B cell (primary cell): ENCODE data around the gene TBC1D4. TPM values are rescaled to one million over a fixed set of nuclear protein-coding genes. Genes with fewer than 3 reads are reported as not detected.
"Not testable (repeated sequence)": the region's sequence is repeated elsewhere in the genome, so short reads cannot be mapped to it uniquely, and the experiment has no call there.

Source experiments
- ATAC-seq: fragments of 200-7000 bp; cut with Tn5 transposase; one replicate; pipeline ENCODE4 v1.10.0; 2021; ENCODE audit warnings: low read depth, mild to moderate bottlenecking, moderate number of reproducible peaks, moderate library complexity
- CTCF ChIA-PET: fragments of 350-600 bp; sonication (Branson Sonifier 250); formaldehyde crosslinking; loops from one replicate; lab custom pipeline; 2021; ENCODE audit warnings: antibody characterized with exemption, inconsistent platforms; lab: Charles Lee
- POLR2A ChIA-PET: fragments of 350-600 bp; sonication (Branson Sonifier 250); formaldehyde crosslinking; loops from one replicate; lab custom pipeline; 2021; ENCODE audit warnings: antibody characterized with exemption; lab: Charles Lee
- DNase-seq: peaks from one replicate; pipeline ENCODE4 v3.0.0; 2013
- H2AFZ ChIP-seq: 2 replicates; pipeline ENCODE4 v1.6.1; 2012; ENCODE audit warnings: mild to moderate bottlenecking, low read depth, low read length; ENCODE audit not compliant: insufficient read depth, poor library complexity, severe bottlenecking
- H3K27ac ChIP-seq, 2 donors: 1 replicate in 1 of 2; 2 replicates in 1 of 2; pipeline ENCODE4 v1.5.1; 2012 to 2013; ENCODE audit warnings: low read length in 2 of 2, mild to moderate bottlenecking in 2 of 2, moderate library complexity in 1 of 2
- H3K27me3 ChIP-seq, 4 experiments: fragments of 200-600 bp in 1 of 4; sonication (generic) in 1 of 4; replicated peaks in 1 of 4; 1 replicate in 2 of 4; 2 replicates in 2 of 4; pipeline versions ENCODE4 v1.6.1 to v1.7.0; 2013 to 2016; ENCODE audit warnings: low read length in 3 of 4, mild to moderate bottlenecking in 2 of 4, mixed read lengths in 1 of 4, moderate library complexity in 1 of 4; ENCODE audit not compliant: insufficient read depth in 4 of 4, control insufficient read depth in 3 of 4; ENCODE audit errors: control extremely low read depth in 1 of 4
- H3K36me3 ChIP-seq, 2 experiments: replicated peaks in 1 of 2; 1 replicate in 1 of 2; 2 replicates in 1 of 2; pipeline versions ENCODE4 v1.6.1 to v1.7.1; 2013; ENCODE audit warnings: low read length in 1 of 2; ENCODE audit not compliant: insufficient read depth in 2 of 2, control insufficient read depth in 1 of 2; ENCODE audit errors: control extremely low read depth in 1 of 2, extremely low read depth in 1 of 2
- H3K4me1 ChIP-seq, 2 donors: fragments of 200-600 bp in 1 of 2; sonication (generic) in 1 of 2; 1 replicate in 1 of 2; 2 replicates in 1 of 2; pipeline versions ENCODE4 v1.5.1 to v1.6.1; 2013 to 2017; ENCODE audit warnings: low read length in 2 of 2; ENCODE audit not compliant: control insufficient read depth in 2 of 2, insufficient read depth in 2 of 2
- H3K4me2 ChIP-seq: replicated peaks from 2 replicates; pipeline ENCODE3; 2012; ENCODE audit warnings: mild to moderate bottlenecking, low read depth, low read length; ENCODE audit not compliant: poor library complexity, severe bottlenecking
- H3K4me3 ChIP-seq, 5 experiments: fragments of 200-600 bp in 1 of 5; sonication (generic) in 1 of 5; 1 replicate in 3 of 5; 2 replicates in 2 of 5; pipeline versions ENCODE4 v1.5.1 to v1.7.0; 2011 to 2016; ENCODE audit warnings: low read length in 4 of 5, mild to moderate bottlenecking in 4 of 5, low read depth in 2 of 5, control low read depth in 1 of 5, moderate library complexity in 1 of 5; ENCODE audit not compliant: insufficient read depth in 1 of 5; ENCODE audit errors: control extremely low read depth in 1 of 5, extremely low read depth in 1 of 5
- H3K79me2 ChIP-seq: fragments of 200-600 bp; sonication (generic); one replicate; pipeline ENCODE4 v1.6.0; 2016; ENCODE audit warnings: low read length; ENCODE audit not compliant: control insufficient read depth, insufficient read depth
- H3K9ac ChIP-seq: fragments of 200-600 bp; sonication (generic); 2 replicates; pipeline ENCODE4 v1.6.1; 2017; ENCODE audit warnings: mild to moderate bottlenecking, low read length, moderate library complexity
- H3K9me3 ChIP-seq, 3 donors: one replicate each; pipeline versions ENCODE4 v1.6.1 to v1.7.1; 2013; ENCODE audit warnings: low read length in 2 of 3; ENCODE audit not compliant: control insufficient read depth in 2 of 3, insufficient read depth in 1 of 3; ENCODE audit errors: control extremely low read depth in 1 of 3
- H4K20me1 ChIP-seq: 2 replicates; pipeline ENCODE4 v1.6.0; 2012; ENCODE audit warnings: mild to moderate bottlenecking, low read length; ENCODE audit not compliant: insufficient read depth, control insufficient read depth, poor library complexity, severe bottlenecking
- H3K27ac Mint-ChIP-seq: one replicate; pipeline ENCODE4 v1.8.0; 2021; ENCODE audit warnings: mixed read lengths
- H3K27me3 Mint-ChIP-seq: one replicate; pipeline ENCODE4 v1.8.0; 2021; ENCODE audit warnings: mixed read lengths
- H3K4me1 Mint-ChIP-seq: one replicate; pipeline ENCODE4 v1.8.0; 2021; ENCODE audit warnings: mixed read lengths
- H3K4me3 Mint-ChIP-seq: one replicate; pipeline ENCODE4 v1.8.0; 2021; ENCODE audit warnings: mixed read lengths
- H3K9me3 Mint-ChIP-seq: one replicate; pipeline ENCODE4 v1.8.0; 2022; ENCODE audit warnings: mixed read lengths; ENCODE audit not compliant: insufficient read depth
- EZH2 ChIP-seq: IDR thresholded peaks from 2 replicates; pipeline ENCODE4 v1.6.1; 2012; ENCODE audit warnings: borderline replicate concordance, low read depth, mild to moderate bottlenecking, moderate library complexity, low read length; ENCODE audit not compliant: insufficient read depth, poor library complexity, severe bottlenecking
- WGBS: methylation state at CpG from one replicate; pipeline ENCODE4 v1.1.5; 2013; ENCODE audit warnings: missing lambda C conversion rate; ENCODE audit not compliant: insufficient coverage; 5-methylcytosine and 5-hydroxymethylcytosine counted together
- intact Hi-C: fragments of 100-400 bp; cut with micrococcal nuclease; formaldehyde crosslinking; loops from one replicate; pipeline ENCODE4 v1.10.0; 2022
- polyA plus RNA-seq: library from polyadenylated mRNA; depleted of rRNA; stranded (reverse); fragments of >200 nt; gene quantifications from 2 replicates; pipeline ENCODE4 v1.2.3, GENCODE V29; 2012
- total RNA-seq, 2 donors: library from RNA; stranded (reverse); fragments of 120-200 nt in 1 of 2; gene quantifications; 1 replicate in 1 of 2; 2 replicates in 1 of 2; pipeline versions ENCODE4 v1.2.3 to v1.2.4, GENCODE V29; 2013 to 2022
- TF ChIP-seq, protein P1 (sequence below): fragments of 200-600 bp; IDR thresholded peaks from one replicate; pipeline ENCODE4 v1.8.0; 2022; ENCODE audit warnings: antibody characterized with exemption, mild to moderate bottlenecking

The TBC1D4 gene
- total and polyA plus RNA-seq, 2 donors (not counting 1 experiment from before 2014, with no cell fraction given): 1.6 to 3.5 TPM

DNA sequence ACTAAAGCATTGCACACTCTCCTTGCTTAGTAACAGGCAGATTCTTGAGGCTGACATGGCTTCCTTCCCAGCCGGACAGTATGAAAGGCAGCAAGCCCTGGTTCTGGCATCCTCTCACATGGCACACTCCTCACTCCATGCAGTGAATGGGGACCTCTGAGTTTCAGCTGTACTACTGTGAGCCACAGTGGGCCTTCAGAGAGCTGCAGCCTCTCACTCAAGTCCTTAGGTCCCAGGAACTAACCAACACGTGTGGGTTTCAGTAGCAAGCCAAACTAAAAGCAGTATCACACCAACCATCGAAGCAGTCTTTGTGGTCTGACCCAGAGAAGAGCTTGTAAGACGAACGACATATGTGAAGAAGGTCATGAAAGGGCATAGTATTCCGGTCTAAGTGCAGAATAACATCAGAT is 128.2 kb downstream of the TBC1D4 start:
- Histone ChIP-seq H4K20me1 (no peaks in the 10 kb centered on the region), H2AFZ (no peak overlapping the region), H3K79me2 (no peaks in the 10 kb centered on the region), H3K27me3 (no peaks in the 10 kb centered on the region), H3K9me3 (no peaks in the 10 kb centered on the region), H3K4me1 (no peaks in the 10 kb centered on the region), H3K4me2 (no peak overlapping the region), H3K4me3 (no peak overlapping the region), H3K27ac (no peak overlapping the region), H3K36me3 (no peaks in the 10 kb centered on the region), H3K9ac (no peak overlapping the region)
- intact Hi-C loops: loop anchor here (10.0 kb wide), 1 partner anchor 1599 kb away; no protein-coding TSS in a partner anchor
- no peak for TF ChIP-seq EZH2
- TF ChIP-seq, protein P1, sequence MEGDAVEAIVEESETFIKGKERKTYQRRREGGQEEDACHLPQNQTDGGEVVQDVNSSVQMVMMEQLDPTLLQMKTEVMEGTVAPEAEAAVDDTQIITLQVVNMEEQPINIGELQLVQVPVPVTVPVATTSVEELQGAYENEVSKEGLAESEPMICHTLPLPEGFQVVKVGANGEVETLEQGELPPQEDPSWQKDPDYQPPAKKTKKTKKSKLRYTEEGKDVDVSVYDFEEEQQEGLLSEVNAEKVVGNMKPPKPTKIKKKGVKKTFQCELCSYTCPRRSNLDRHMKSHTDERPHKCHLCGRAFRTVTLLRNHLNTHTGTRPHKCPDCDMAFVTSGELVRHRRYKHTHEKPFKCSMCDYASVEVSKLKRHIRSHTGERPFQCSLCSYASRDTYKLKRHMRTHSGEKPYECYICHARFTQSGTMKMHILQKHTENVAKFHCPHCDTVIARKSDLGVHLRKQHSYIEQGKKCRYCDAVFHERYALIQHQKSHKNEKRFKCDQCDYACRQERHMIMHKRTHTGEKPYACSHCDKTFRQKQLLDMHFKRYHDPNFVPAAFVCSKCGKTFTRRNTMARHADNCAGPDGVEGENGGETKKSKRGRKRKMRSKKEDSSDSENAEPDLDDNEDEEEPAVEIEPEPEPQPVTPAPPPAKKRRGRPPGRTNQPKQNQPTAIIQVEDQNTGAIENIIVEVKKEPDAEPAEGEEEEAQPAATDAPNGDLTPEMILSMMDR: no peak
- Mint-ChIP-seq H3K27ac (no peak overlapping the region), H3K27me3 (no peaks in the 10 kb centered on the region), H3K4me3 (no peak overlapping the region), H3K4me1 (no peaks in the 10 kb centered on the region), H3K9me3 (no peaks in the 10 kb centered on the region)
- ChIA-PET CTCF (no interaction called here), POLR2A (no interaction called here)
- no peak for ATAC-seq
- DNase-seq: no peak
- WGBS: 98% methylated on average over 4 of the region's 6 CpGs

DNA sequence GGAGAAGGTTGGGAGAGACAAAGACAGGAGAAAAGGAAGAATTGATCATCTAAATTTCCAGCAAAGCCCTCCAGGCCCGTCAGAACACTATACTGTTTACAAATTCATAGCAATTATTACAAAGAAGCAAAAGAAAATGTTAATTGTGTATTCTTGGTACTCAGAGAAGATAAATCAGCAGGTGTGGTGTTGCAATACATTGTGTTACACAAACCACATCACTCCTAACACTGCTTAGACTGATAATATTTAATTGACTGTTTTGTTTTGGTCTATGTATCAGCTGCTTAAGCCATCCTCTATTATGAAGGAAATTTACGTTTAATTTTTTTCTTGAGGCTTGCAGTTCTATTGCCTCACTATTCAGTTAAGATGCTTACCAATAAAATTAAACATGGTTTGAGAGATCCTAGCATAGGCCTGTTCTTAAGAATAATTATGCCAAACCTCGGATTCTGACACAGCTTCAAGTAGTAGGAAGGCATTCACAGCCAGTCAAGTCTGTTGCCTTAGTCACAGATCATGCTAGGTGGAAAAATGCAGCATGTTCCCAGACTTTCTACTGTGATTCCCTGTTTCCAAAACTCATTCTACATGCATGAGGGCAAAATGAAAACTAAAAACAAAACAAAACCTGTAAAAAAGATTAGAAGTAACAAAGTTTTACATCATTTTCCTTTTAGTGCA is 129.2 kb downstream of the TBC1D4 start:
- Histone ChIP-seq H3K4me2 (no peak overlapping the region), H2AFZ (no peak overlapping the region), H3K4me1 (no peaks in the 10 kb centered on the region), H3K9ac (no peak overlapping the region), H3K27me3 (no peaks in the 10 kb centered on the region), H3K36me3 (no peaks in the 10 kb centered on the region), H3K4me3 (no peak overlapping the region), H3K79me2 (no peaks in the 10 kb centered on the region), H3K9me3 (no peaks in the 10 kb centered on the region), H4K20me1 (no peaks in the 10 kb centered on the region), H3K27ac (no peak overlapping the region)
- Mint-ChIP-seq H3K4me3 (no peak overlapping the region), H3K27me3 (no peaks in the 10 kb centered on the region), H3K9me3 (no peaks in the 10 kb centered on the region), H3K27ac (no peak overlapping the region), H3K4me1 (no peaks in the 10 kb centered on the region)
- intact Hi-C loops: loop anchor here (10.0 kb wide), 1 partner anchor 1598 kb away; no protein-coding TSS in a partner anchor
- ChIA-PET CTCF (no interaction called here), POLR2A (no interaction called here)
- 100% methylated on average over 1 of the region's 3 CpGs for WGBS
- ATAC-seq (no peak), DNase-seq (no peak)
- no peak for TF ChIP-seq EZH2

DNA sequence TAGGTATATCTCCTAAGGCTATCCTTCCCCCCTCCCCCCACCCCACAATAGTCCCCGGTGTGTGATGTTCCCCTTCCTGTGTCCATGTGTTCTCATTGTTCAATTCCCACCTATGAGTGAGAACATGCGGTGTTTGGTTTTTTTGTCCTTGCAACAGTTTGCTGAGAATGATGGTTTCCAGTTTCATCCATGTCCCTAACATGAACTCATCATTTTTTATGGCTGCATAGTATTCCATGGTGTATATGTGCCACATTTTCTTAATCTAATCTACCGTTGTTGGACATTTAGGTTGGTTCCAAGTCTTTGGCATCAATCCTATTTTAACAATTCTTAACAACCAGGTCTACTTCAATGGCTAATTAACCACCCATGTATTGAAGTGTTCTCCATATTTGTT is 130.4 kb downstream of the TBC1D4 start:
- H3K27me3 ChIP-seq, POLR2A ChIA-PET, CTCF ChIA-PET, H3K27me3 Mint-ChIP-seq, H4K20me1 ChIP-seq, H3K27ac ChIP-seq, H3K36me3 ChIP-seq, H3K9me3 ChIP-seq, H3K9ac ChIP-seq, H3K4me2 ChIP-seq, H3K27ac Mint-ChIP-seq, ATAC-seq, DNase-seq, H3K4me3 ChIP-seq, H3K79me2 ChIP-seq, H2AFZ ChIP-seq, H3K9me3 Mint-ChIP-seq, H3K4me3 Mint-ChIP-seq, H3K4me1 ChIP-seq, H3K4me1 Mint-ChIP-seq: not testable (repeated sequence)
- WGBS: no CpG with 5 or more reads among the region's 3 CpGs
- intact Hi-C loops: loop anchor here (10.0 kb wide), 1 partner anchor 1597 kb away; no protein-coding TSS in a partner anchor
